A549 treated with AZD9567 at 1 μM for 4 hours (cell line): ENCODE results near the gene RAG1. TPM values are rescaled to one million over a fixed set of nuclear protein-coding genes. Genes with fewer than 3 reads are reported as not detected.

Experiments used
- total RNA-seq: library from RNA; stranded (reverse); fragments of 200-300 nt; extraction: Qiagen RNA extraction; gene quantifications from 5 replicates; pipeline ENCODE4 v1.2.3, GENCODE V29; 2022; ENCODE audit not compliant: insufficient read depth

Gene RAG1
- total RNA-seq: 0.06 to 0.42 TPM (median 0.31 TPM) in 4 of 5 replicates, not detected in the other

DNA sequence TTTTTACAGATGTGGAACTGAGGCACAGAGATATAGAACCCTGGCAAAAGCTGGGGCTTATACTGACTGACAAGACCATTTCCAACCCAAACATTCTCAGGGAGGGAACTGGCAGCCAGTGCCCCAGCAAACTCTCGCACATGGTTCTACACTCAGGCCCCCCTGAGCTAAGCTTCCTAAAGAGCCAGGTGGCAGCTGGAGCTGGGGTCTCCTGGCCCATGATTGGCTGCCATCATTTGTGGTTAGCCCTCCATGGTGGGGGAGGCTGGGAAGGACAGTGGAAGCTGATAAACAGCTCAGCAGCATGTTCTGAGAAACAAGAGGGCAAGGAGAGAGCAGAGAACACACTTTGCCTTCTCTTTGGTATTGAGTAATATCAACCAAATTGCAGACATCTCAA is at the start of gene RAG1:
Gene RAG1, plus strand, starts transcription at position 314 of the 400 bp plus-strand sequence. CDS start 5,298 bp downstream, outside the sequence.

DNA sequence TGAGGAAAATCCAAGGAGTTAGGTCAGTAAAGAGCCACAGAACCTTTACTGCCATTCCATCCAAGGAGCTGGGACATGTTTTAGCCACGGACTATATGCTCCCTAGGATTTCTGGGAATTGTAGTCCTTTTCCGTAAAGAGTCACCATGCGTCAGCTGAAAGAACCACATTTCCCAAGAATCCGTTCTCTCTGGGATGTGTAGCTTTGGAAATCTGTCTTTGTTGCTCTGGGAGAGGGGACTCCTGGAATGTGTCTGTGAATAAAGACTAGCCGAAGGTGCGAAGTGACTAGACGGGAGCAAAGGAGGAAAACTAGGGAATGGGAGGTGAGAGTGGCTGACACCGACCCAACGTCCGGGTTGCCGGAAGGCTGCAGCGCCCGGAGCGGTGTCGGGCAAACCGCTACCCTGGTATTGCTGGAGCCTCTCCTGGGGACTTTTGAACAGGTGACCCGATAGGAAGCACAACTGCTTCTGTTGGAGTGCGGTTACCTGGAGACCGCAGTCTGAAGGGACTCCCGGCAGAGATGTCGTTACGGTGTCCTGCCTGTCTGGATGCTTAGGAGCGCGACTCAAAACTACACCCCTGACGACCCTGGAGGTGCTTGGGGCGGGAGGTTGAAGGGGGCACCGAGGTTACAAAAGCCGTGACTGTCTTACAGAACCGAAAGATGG is 26.6 kb downstream of the RAG1 start, which contains the start of gene IFTAP:
Gene IFTAP, plus strand, starts transcription at position 187 of the 674 bp plus-strand sequence. CDS start 15,602 bp downstream, outside the sequence.

DNA sequence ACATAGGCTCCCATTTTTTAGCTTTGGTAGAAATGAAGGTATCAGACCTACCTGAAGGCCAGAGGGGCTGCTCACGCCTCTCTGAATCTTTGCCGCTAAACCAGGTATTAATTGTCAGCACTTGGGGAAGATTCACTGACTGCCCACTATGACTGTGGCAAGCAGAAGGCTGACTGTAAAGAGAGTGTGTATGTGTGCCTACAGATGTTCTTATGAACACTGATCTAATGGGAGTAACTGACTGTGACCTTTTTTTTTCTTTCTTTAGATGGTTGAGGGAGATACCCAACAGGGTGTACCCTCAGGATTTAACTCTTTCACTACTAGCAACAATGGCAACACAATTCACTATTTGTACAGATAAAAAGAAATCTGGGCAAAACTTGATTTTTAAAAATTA is 30.2 kb downstream of the RAG1 start, which contains the start of gene RAG2:
Gene RAG2, minus strand, starts transcription at position 186 of the 400 bp plus-strand sequence. CDS start 4,068 bp downstream, outside the sequence.

Other genes with a start within 250 kb of the RAG1 start
- 7.8 to 14.3 TPM (median 8.0 TPM) in 5 replicates for gene TRAF6, start 57.7 kb upstream of the RAG1 start, total RNA-seq
- gene IFTAP, start 26.5 kb downstream of the RAG1 start, total RNA-seq: 14.0 to 41.0 TPM (median 16.6 TPM) in 5 replicates
- gene RAG2, start 30.2 kb downstream of the RAG1 start, total RNA-seq: not detected in 5 replicates